COLO668 (cell line): Measurements from ENCODE around the gene LIPA.
"Not testable (repeated sequence)": the region's sequence is repeated elsewhere in the genome, so short reads cannot be mapped to it uniquely, and the experiment has no call there.

Source experiments
- DNase-seq: peaks from one replicate; lab custom pipeline; 2025; ENCODE audit not compliant: unreplicated experiment; lab: John Stamatoyannopoulos, UW

The LIPA gene

GRCh38 chr10:89271532-89271931 is 20.0 kb upstream of the LIPA start:
- DNase-seq = no peak

- no peak for DNase-seq
Measured at GRCh38 chr10:89270153-89270483, 18.5 kb upstream of the LIPA start.

- DNase-seq = no peak
Measured at GRCh38 chr10:89269433-89270152, 18.0 kb upstream of the LIPA start.

GRCh38 chr10:89266721-89267453 is 15.3 kb upstream of the LIPA start:
- no peak for DNase-seq

GRCh38 chr10:89263531-89263930 is 12.0 kb upstream of the LIPA start:
- DNase-seq = no peak

- no peak for DNase-seq
Measured at GRCh38 chr10:89263091-89263490, 11.5 kb upstream of the LIPA start.

- DNase-seq = no peak
Measured at GRCh38 chr10:89262086-89263051, 10.8 kb upstream of the LIPA start.

- no peak for DNase-seq
Measured at GRCh38 chr10:89258881-89259280, 7.3 kb upstream of the LIPA start.

- no peak for DNase-seq
Measured at GRCh38 chr10:89257581-89257980, 6.0 kb upstream of the LIPA start.

- DNase-seq = no peak
Measured at GRCh38 chr10:89256962-89257361, 5.4 kb upstream of the LIPA start.

GRCh38 chr10:89256340-89256739 is 4.8 kb upstream of the LIPA start:
- DNase-seq = no peak

GRCh38 chr10:89255793-89256192 is 4.2 kb upstream of the LIPA start:
- DNase-seq = no peak

GRCh38 chr10:89255091-89255579 is 3.6 kb upstream of the LIPA start:
- DNase-seq = not testable (repeated sequence)

GRCh38 chr10:89252225-89252585 is 630 bp upstream of the LIPA start:
- no peak for DNase-seq

- DNase-seq = peak; percentile 14
Measured at GRCh38 chr10:89250865-89251408, 638 bp downstream of the LIPA start.

- no peak for DNase-seq
Measured at GRCh38 chr10:89248990-89249389, 2.6 kb downstream of the LIPA start.

GRCh38 chr10:89247623-89248022 is 4.0 kb downstream of the LIPA start:
- DNase-seq = not testable (repeated sequence)

- DNase-seq = no peak
Measured at GRCh38 chr10:89245802-89246201, 5.8 kb downstream of the LIPA start.

- DNase-seq = no peak
Measured at GRCh38 chr10:89242840-89243568, 8.6 kb downstream of the LIPA start.

GRCh38 chr10:89242345-89242684 is 9.3 kb downstream of the LIPA start:
- DNase-seq = peak; percentile 1
